ENCODE measurements around the gene ARHGEF17.

The ARHGEF17 gene

DNA sequence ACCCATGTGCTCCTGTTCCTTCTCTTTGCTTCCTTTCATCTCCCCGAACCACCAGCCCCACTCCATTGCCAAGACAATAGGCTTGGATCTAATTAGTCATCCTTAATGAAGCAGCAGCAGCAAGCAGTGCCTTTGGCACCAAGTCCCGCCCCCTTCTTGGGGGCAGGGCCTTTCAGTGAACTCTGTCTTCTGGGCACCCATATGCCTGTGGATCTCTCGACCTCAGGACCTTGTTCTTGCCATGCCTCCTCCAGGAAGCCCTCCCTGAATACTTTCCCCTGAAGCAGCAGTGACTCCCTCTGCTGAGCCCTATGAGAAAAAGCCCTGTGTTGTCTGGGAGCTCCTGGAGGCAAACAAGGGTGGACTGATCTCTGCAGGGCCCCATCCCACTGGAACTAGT, 32.1 kb downstream of the ARHGEF17 start:
- ChIA-PET POLR2A (no interaction called here), CTCF (interaction anchor here (1.1 to 10.6 kb wide), 6 partner anchors 9 to 321 kb away, joined by 3 to 605 read pairs (median 5); partner anchors contain the start of gene ARHGEF17)
- H3K4me3 ChIP-seq (ENCODE audit: low read depth, low read length) = no peak overlapping the region
- TF ChIP-seq, protein P1, sequence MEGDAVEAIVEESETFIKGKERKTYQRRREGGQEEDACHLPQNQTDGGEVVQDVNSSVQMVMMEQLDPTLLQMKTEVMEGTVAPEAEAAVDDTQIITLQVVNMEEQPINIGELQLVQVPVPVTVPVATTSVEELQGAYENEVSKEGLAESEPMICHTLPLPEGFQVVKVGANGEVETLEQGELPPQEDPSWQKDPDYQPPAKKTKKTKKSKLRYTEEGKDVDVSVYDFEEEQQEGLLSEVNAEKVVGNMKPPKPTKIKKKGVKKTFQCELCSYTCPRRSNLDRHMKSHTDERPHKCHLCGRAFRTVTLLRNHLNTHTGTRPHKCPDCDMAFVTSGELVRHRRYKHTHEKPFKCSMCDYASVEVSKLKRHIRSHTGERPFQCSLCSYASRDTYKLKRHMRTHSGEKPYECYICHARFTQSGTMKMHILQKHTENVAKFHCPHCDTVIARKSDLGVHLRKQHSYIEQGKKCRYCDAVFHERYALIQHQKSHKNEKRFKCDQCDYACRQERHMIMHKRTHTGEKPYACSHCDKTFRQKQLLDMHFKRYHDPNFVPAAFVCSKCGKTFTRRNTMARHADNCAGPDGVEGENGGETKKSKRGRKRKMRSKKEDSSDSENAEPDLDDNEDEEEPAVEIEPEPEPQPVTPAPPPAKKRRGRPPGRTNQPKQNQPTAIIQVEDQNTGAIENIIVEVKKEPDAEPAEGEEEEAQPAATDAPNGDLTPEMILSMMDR (IDR thresholded peaks at IDR 0.05; ENCODE audit: insufficient read depth, low read length, missing control alignments) = no peak
- no peak for DNase-seq (ENCODE audit: low read depth, low spot score)

DNA sequence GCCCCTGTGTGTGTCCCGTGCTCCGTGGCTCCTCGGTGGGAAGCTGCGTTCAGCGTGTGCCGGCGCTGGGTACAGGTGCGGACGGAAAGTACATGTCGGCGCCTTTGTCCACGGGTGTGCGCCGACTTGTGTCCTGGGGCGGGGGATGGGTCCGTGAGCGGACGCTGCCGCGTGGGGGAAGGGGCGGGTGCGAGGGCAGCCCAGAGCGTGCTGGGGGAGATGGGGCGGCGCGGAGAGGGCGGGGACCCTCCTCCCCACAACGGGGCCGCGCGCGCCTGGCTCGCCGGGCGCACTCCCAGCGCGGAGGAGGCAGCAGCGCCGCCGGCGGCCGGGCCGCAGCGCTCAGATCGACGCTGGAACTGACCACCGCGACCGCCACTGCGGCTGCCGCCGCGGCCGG, 34.6 kb downstream of the ARHGEF17 start:
- DNase-seq (ENCODE audit: low read depth, low spot score) = no peak
- TF ChIP-seq, protein P1 (IDR thresholded peaks at IDR 0.05; ENCODE audit: insufficient read depth, low read length, missing control alignments) = no peak
- POLR2A ChIA-PET = no interaction called here
- H3K4me3 ChIP-seq (ENCODE audit: low read depth, low read length) = no peak overlapping the region
- CTCF ChIA-PET = interaction anchor here (1.1 to 10.6 kb wide), 4 partner anchors 8 to 42 kb away, joined by 4 to 605 read pairs (median 33); partner anchors contain the start of gene ARHGEF17

DNA sequence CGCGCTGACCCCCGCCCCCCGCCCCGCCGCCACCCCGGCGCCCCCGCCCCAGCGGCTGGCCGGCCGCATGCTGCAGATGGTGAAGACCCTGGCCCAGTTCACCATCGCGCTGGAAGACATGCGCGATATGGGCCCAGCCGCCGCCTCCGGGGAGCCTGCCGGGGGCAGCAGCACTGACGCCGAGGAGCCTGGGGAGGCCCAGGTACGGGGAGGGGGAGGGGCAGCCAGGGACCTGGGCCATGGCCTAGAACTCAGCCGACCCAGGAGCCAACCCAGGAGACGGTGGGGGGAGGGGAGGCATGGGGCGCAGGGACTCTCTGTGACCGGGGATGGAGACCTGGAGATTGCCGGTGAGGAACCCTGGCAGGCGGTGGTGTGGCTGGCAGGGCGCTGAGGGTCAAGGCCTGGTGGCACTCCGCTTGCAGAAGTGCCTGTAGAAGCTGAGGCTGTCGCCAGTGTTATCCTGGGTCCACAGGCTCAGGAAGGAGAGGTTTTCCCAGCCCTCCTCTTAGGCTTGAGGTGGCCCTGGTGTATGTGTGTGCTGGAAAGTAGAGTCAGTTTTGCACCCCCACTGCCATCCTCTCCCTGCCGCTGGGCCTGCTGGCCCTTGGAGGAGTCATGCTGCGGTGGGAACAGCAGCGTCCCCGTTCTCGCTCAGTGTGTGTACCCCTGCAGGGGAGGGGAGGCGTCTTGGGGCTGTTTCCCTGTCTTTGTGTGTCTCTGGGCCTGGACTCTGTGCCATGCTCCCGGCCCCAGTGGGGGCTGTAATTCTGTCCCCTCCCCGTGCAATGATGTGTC, 35.2 kb downstream of the ARHGEF17 start:
- no peak overlapping the region for H3K4me3 ChIP-seq (ENCODE audit: low read depth, low read length)
- TF ChIP-seq, protein P1 (IDR thresholded peaks at IDR 0.05; ENCODE audit: insufficient read depth, low read length, missing control alignments) = no peak
- no peak for DNase-seq (ENCODE audit: low read depth, low spot score)
- ChIA-PET POLR2A (interaction anchor here (0.5 kb wide), 1 partner anchor 16 kb away, joined by 3 read pairs; no protein-coding TSS in a partner anchor), CTCF (interaction anchor here (1.1 to 18.6 kb wide), 8 partner anchors 7 to 317 kb away, joined by 3 to 605 read pairs (median 13); partner anchors contain the start of gene ARHGEF17)

DNA sequence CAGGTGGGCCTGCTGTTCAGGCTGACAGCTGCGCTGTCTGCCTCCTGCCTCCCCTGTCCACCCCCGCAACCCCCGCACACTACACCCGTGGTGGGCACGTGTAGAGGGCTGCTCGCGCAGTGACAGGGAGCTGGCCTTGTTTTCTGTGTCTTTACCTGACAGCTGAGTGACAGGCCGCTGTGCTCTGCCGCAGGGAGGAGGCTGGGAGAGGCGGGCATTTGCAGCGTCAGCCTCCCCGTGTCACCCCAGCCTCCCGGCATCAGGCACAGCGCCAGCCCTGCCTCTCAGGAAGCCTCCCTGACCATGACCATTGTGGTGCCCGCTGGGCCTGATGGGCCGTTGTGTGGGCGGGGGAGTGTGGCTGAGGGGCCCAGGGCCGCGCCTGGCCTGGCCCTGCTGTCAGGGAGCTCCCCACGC, 36.1 kb downstream of the ARHGEF17 start:
- ChIA-PET POLR2A (no interaction called here), CTCF (interaction anchor here (0.6 to 18.6 kb wide), 9 partner anchors 8 to 316 kb away, joined by 3 to 190 read pairs (median 4); partner anchors contain the start of gene ARHGEF17)
- TF ChIP-seq, protein P1 (IDR thresholded peaks at IDR 0.05; ENCODE audit: insufficient read depth, low read length, missing control alignments) = no peak
- H3K4me3 ChIP-seq (ENCODE audit: low read depth, low read length) = no peak overlapping the region
- no peak for DNase-seq (ENCODE audit: low read depth, low spot score)

DNA sequence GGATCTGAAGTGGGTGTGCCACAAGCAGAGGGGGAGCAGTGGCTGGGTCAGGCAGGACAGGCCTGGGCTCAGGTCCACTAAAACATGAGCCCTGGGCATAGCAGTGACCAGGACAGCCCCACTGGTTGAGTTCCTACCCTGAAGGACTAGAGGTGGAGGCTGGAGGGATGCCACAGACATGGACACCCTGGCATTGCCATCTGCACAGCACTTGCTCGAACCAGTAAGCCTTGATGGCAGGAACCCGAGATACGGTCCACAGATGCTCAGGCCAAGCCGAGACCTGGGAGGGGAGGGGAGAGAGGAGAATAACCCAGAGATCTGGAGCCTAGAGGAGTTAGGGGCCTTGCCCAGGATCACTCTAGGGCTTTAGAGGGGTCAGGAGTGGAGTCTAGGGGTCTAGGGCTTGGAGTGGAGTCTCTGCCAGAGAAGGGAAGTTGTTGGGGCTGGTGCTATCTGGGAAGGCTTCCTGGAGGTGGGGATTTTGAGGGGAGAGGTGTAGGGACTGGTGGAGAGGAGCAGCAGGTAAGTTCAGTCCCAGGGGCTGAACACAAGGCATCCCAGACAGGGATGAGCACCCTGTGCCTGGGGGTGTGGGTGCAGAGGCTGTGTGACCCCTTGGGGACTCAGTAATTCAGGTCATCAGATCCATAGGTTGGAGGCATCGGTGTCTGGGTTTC, 37.5 kb downstream of the ARHGEF17 start:
- H3K4me3 ChIP-seq (ENCODE audit: low read depth, low read length) = no peak overlapping the region
- ChIA-PET CTCF (interaction anchor here (1.4 to 18.6 kb wide), 5 partner anchors 9 to 38 kb away, joined by 4 to 190 read pairs (median 14); partner anchors contain the start of gene ARHGEF17), POLR2A (no interaction called here)
- no peak for DNase-seq (ENCODE audit: low read depth, low spot score)
- TF ChIP-seq, protein P1 (IDR thresholded peaks at IDR 0.05; ENCODE audit: insufficient read depth, low read length, missing control alignments) = no peak

All from AG04449 (cell line).